DOHH2 (cell line): ENCODE data around the gene PINLYP.

Source experiments
- H3F3A ChIP-seq: fragments of 200-600 bp; sonication (generic), shearing (Covaris generic); 2 replicates; pipeline ENCODE4 v1.6.0; 2016; ENCODE audit warnings: antibody characterized with exemption, mild to moderate bottlenecking; ENCODE audit not compliant: control insufficient read depth, insufficient read depth
- H3K27ac ChIP-seq: fragments of 200-600 bp; sonication (generic); 2 replicates; pipeline ENCODE4 v1.5.1; 2014; ENCODE audit warnings: low read depth, mild to moderate bottlenecking, low read length, moderate library complexity
- H3K27me3 ChIP-seq: fragments of 200-600 bp; sonication (generic); 2 replicates; pipeline ENCODE4 v1.6.1; 2014; ENCODE audit warnings: mild to moderate bottlenecking, low read length, mixed read lengths; ENCODE audit not compliant: control insufficient read depth
- H3K36me3 ChIP-seq: fragments of 200-600 bp; sonication (generic); 2 replicates; pipeline ENCODE4 v1.6.1; 2014; ENCODE audit warnings: mild to moderate bottlenecking, low read length, moderate library complexity, mixed read lengths; ENCODE audit not compliant: control insufficient read depth
- H3K4me1 ChIP-seq: fragments of 200-600 bp; sonication (generic); 2 replicates; pipeline ENCODE4 v1.6.1; 2014; ENCODE audit warnings: mild to moderate bottlenecking, low read length, mixed read lengths; ENCODE audit not compliant: control insufficient read depth
- H3K4me2 ChIP-seq: fragments of 200-600 bp; sonication (generic); 2 replicates; pipeline ENCODE4 v1.6.0; 2014; ENCODE audit warnings: mild to moderate bottlenecking, low read length, moderate library complexity
- H3K4me3 ChIP-seq: fragments of 200-600 bp; sonication (generic); 2 replicates; pipeline ENCODE4 v1.5.1; 2014; ENCODE audit warnings: mild to moderate bottlenecking, low read length, mixed read lengths
- H3K79me2 ChIP-seq: fragments of 200-600 bp; sonication (generic); 2 replicates; pipeline ENCODE4 v1.6.1; 2014; ENCODE audit warnings: mild to moderate bottlenecking, low read length, mixed read lengths; ENCODE audit not compliant: control insufficient read depth
- H3K9me2 ChIP-seq: fragments of 200-600 bp; sonication (generic); replicated peaks from 2 replicates; pipeline ENCODE4 v1.6.1; 2014; ENCODE audit warnings: mild to moderate bottlenecking, low read length, mixed read lengths; ENCODE audit not compliant: control insufficient read depth
- H3K9me3 ChIP-seq: fragments of 200-600 bp; sonication (generic); 2 replicates; pipeline ENCODE4 v1.6.1; 2014; ENCODE audit warnings: antibody characterized with exemption, low read length, mixed read lengths; ENCODE audit not compliant: control insufficient read depth, insufficient read depth
- H4K20me1 ChIP-seq: fragments of 200-600 bp; sonication (generic); 2 replicates; pipeline ENCODE4 v1.6.0; 2014; ENCODE audit warnings: low read depth, mild to moderate bottlenecking, antibody characterized with exemption, low read length, moderate library complexity; ENCODE audit not compliant: control insufficient read depth, insufficient read depth
- CTCF ChIP-seq: fragments of 200-600 bp; sonication (generic); IDR thresholded peaks from one replicate; pipeline ENCODE4 v1.5.1; 2014; ENCODE audit warnings: antibody characterized with exemption, mild to moderate bottlenecking, low read depth, low read length; ENCODE audit not compliant: poor library complexity, severe bottlenecking
- EZH2phosphoT487 ChIP-seq: fragments of 200-600 bp; sonication (generic); IDR thresholded peaks from 2 replicates; pipeline ENCODE4 v1.6.1; 2017; ENCODE audit warnings: borderline replicate concordance, mild to moderate bottlenecking, antibody characterized with exemption, low read length, moderate library complexity, mixed read lengths

Gene PINLYP

GRCh38 chr19:43620061-43621001 lies 44.7 kb downstream of the PINLYP start:
- H3K9me3 ChIP-seq: no peaks in the 10 kb centered on the region
- peaks cover 34% of the 10 kb centered on the region for H3K4me1 ChIP-seq
- H3K27me3 ChIP-seq: no peaks in the 10 kb centered on the region
- H3F3A ChIP-seq: peaks cover 5% of the 10 kb centered on the region; the same call in 1 of the 2 replicates
- TF ChIP-seq EZH2phosphoT487 (no peak), CTCF (no peak)
- peaks cover 50% of the 10 kb centered on the region for H3K79me2 ChIP-seq
- H3K36me3 ChIP-seq: peaks cover 15% of the 10 kb centered on the region
- H3K27ac ChIP-seq: peak overlapping the region; percentile 93
- peak overlapping the region; percentile 97 for H3K4me2 ChIP-seq
- no peaks in the 10 kb centered on the region for H3K9me2 ChIP-seq
- H4K20me1 ChIP-seq: no peaks in the 10 kb centered on the region
- peak overlapping the region; percentile 100 for H3K4me3 ChIP-seq

- H3K4me2 ChIP-seq: no peak overlapping the region
- peaks cover 15% of the 10 kb centered on the region for H3K36me3 ChIP-seq
- peaks cover 34% of the 10 kb centered on the region for H3K4me1 ChIP-seq
- TF ChIP-seq CTCF (no peak), EZH2phosphoT487 (no peak)
- H3K4me3 ChIP-seq: no peak overlapping the region
- H3K9me3 ChIP-seq: no peaks in the 10 kb centered on the region
- H3K79me2 ChIP-seq: peaks cover 32% of the 10 kb centered on the region
- no peak overlapping the region for H3K27ac ChIP-seq
- no peaks in the 10 kb centered on the region for H3K9me2 ChIP-seq
- no peaks in the 10 kb centered on the region for H3K27me3 ChIP-seq
- H3F3A ChIP-seq: peaks cover 5% of the 10 kb centered on the region; the same call in 1 of the 2 replicates
- H4K20me1 ChIP-seq: no peaks in the 10 kb centered on the region
Measured at GRCh38 chr19:43622070-43622469, 46.5 kb downstream of the PINLYP start.

- peaks cover 34% of the 10 kb centered on the region for H3K4me1 ChIP-seq
- TF ChIP-seq CTCF (no peak), EZH2phosphoT487 (no peak)
- no peak overlapping the region for H3K27ac ChIP-seq
- H4K20me1 ChIP-seq: no peaks in the 10 kb centered on the region
- peaks cover 24% of the 10 kb centered on the region for H3K79me2 ChIP-seq
- H3F3A ChIP-seq: peaks cover 5% of the 10 kb centered on the region; the same call in 1 of the 2 replicates
- no peak overlapping the region for H3K4me3 ChIP-seq
- no peaks in the 10 kb centered on the region for H3K27me3 ChIP-seq
- H3K36me3 ChIP-seq: peaks cover 15% of the 10 kb centered on the region
- no peaks in the 10 kb centered on the region for H3K9me2 ChIP-seq
- H3K4me2 ChIP-seq: no peak overlapping the region
- no peaks in the 10 kb centered on the region for H3K9me3 ChIP-seq
Measured at GRCh38 chr19:43622956-43623355, 47.4 kb downstream of the PINLYP start.
